H9 (cell line): ENCODE data around the gene POLE2. TPM values are rescaled to one million over a fixed set of nuclear protein-coding genes. Genes with fewer than 3 reads are reported as not detected.

Experiments used
- DNase-seq: peaks from one replicate; pipeline ENCODE4 v3.0.0-alpha.2; 2017
- H2AFZ ChIP-seq: one replicate; pipeline ENCODE4 v1.6.1; 2013; ENCODE audit warnings: mild to moderate bottlenecking, low read length, control low read depth, moderate library complexity
- H2AK5ac ChIP-seq: 2 replicates; pipeline ENCODE4 v1.6.1; 2013; ENCODE audit warnings: low read length, control low read depth, mixed read lengths; ENCODE audit not compliant: insufficient read length
- H2BK120ac ChIP-seq: one replicate; pipeline ENCODE4 v1.6.1; 2013; ENCODE audit warnings: low read depth, mild to moderate bottlenecking, low read length, control low read depth, inconsistent platforms; ENCODE audit not compliant: poor library complexity, severe bottlenecking
- H2BK12ac ChIP-seq: 2 replicates; pipeline ENCODE4 v1.6.1; 2013; ENCODE audit warnings: low read length, control low read depth, mixed read lengths, low read depth; ENCODE audit not compliant: insufficient read length
- H2BK15ac ChIP-seq: 2 replicates; pipeline ENCODE4 v1.6.1; 2013; ENCODE audit warnings: low read depth, low read length, control low read depth
- H2BK20ac ChIP-seq: one replicate; pipeline ENCODE4 v1.6.1; 2013; ENCODE audit warnings: low read depth, mild to moderate bottlenecking, low read length, control low read depth, inconsistent platforms; ENCODE audit not compliant: poor library complexity, severe bottlenecking
- H2BK5ac ChIP-seq: 2 replicates; pipeline ENCODE4 v1.6.1; 2013; ENCODE audit warnings: low read length, control low read depth, mixed read lengths; ENCODE audit not compliant: insufficient read length
- H3K14ac ChIP-seq: 2 replicates; pipeline ENCODE4 v1.6.1; 2013; ENCODE audit warnings: low read length, control low read depth; ENCODE audit not compliant: insufficient read depth
- H3K18ac ChIP-seq: 2 replicates; pipeline ENCODE4 v1.6.1; 2013; ENCODE audit warnings: low read depth, mild to moderate bottlenecking, mixed read lengths, low read length, control low read depth; ENCODE audit not compliant: insufficient read length
- H3K23ac ChIP-seq: 2 replicates; pipeline ENCODE4 v1.6.1; 2013; ENCODE audit warnings: low read length, control low read depth, mixed read lengths, low read depth; ENCODE audit not compliant: insufficient read length
- H3K23me2 ChIP-seq: 2 replicates; pipeline ENCODE4 v1.6.1; 2013; ENCODE audit warnings: low read depth, mild to moderate bottlenecking, mixed read lengths, low read length, control low read depth; ENCODE audit not compliant: insufficient read length, poor library complexity, severe bottlenecking
- H3K27ac ChIP-seq: 2 replicates; pipeline ENCODE4 v1.5.1; 2013; ENCODE audit warnings: low read length, control low read depth, mixed read lengths, low read depth; ENCODE audit not compliant: insufficient read length
- H3K27me3 ChIP-seq: 2 replicates; pipeline ENCODE4 v1.6.1; 2013; ENCODE audit warnings: low read length, control low read depth, inconsistent platforms; ENCODE audit not compliant: insufficient read depth
- H3K4ac ChIP-seq: 2 replicates; pipeline ENCODE4 v1.6.1; 2013; ENCODE audit warnings: low read depth, mild to moderate bottlenecking, control low read depth, inconsistent platforms, low read length, moderate library complexity
- H3K4me1 ChIP-seq: 2 replicates; pipeline ENCODE4 v1.6.1; 2013; ENCODE audit warnings: low read length, control low read depth, inconsistent platforms; ENCODE audit not compliant: insufficient read depth
- H3K4me2 ChIP-seq: 2 replicates; pipeline ENCODE4 v1.6.1; 2013; ENCODE audit warnings: low read length, control low read depth, mixed read lengths; ENCODE audit not compliant: insufficient read length, insufficient read depth
- H3K56ac ChIP-seq: 2 replicates; pipeline ENCODE4 v1.6.1; 2013; ENCODE audit warnings: low read depth, mild to moderate bottlenecking, mixed read lengths, low read length, control low read depth; ENCODE audit not compliant: insufficient read length
- H3K79me1 ChIP-seq: 2 replicates; pipeline ENCODE4 v1.6.1; 2013; ENCODE audit warnings: low read depth, mild to moderate bottlenecking, moderate library complexity, low read length, control low read depth, inconsistent platforms; ENCODE audit not compliant: insufficient read depth, poor library complexity, severe bottlenecking
- H3K79me2 ChIP-seq: 2 replicates; pipeline ENCODE4 v1.6.1; 2013; ENCODE audit warnings: low read length, control low read depth, inconsistent platforms; ENCODE audit not compliant: insufficient read depth
- H3K9ac ChIP-seq: 2 replicates; pipeline ENCODE4 v1.6.1; 2013; ENCODE audit warnings: low read length, control low read depth, mixed read lengths; ENCODE audit not compliant: insufficient read length; ENCODE audit errors: extremely low read depth
- H3K9me3 ChIP-seq: one replicate; pipeline ENCODE4 v1.6.1; 2013; ENCODE audit warnings: low read depth, low read length, inconsistent platforms; ENCODE audit not compliant: control insufficient read depth
- H3T11ph ChIP-seq: one replicate; pipeline ENCODE4 v1.6.1; 2013; ENCODE audit warnings: mild to moderate bottlenecking, low read length, control low read depth, inconsistent platforms
- H4K20me1 ChIP-seq: one replicate; pipeline ENCODE4 v1.6.1; 2013; ENCODE audit not compliant: control insufficient read depth, insufficient read length, insufficient read depth
- H4K5ac ChIP-seq: 2 replicates; pipeline ENCODE4 v1.6.1; 2013; ENCODE audit warnings: low read depth, mild to moderate bottlenecking, mixed read lengths, low read length, control low read depth; ENCODE audit not compliant: insufficient read length
- H4K8ac ChIP-seq: replicated peaks from 2 replicates; pipeline ENCODE4 v1.6.1; 2013; ENCODE audit warnings: low read length, control low read depth, mixed read lengths, low read depth; ENCODE audit not compliant: insufficient read length
- H4K91ac ChIP-seq: 2 replicates; pipeline ENCODE4 v1.6.1; 2013; ENCODE audit warnings: low read depth, mild to moderate bottlenecking, moderate library complexity, mixed read lengths, low read length, control low read depth; ENCODE audit not compliant: insufficient read length
- H3K27ac Mint-ChIP-seq, 3 experiments: 2 replicates in 2 of 3; 3 replicates in 1 of 3; pipeline ENCODE4 v1.8.0; 2020 to 2021; ENCODE audit warnings: mixed read lengths in 3 of 3, mild to moderate bottlenecking in 1 of 3, moderate library complexity in 1 of 3
- H3K27me3 Mint-ChIP-seq: 2 replicates; pipeline ENCODE4 v1.8.0; 2021; ENCODE audit warnings: low read depth, mild to moderate bottlenecking, moderate library complexity, mixed read lengths
- H3K36me3 Mint-ChIP-seq, 3 experiments: 2 replicates in 2 of 3; 3 replicates in 1 of 3; pipeline ENCODE4 v1.8.0; 2020 to 2021; ENCODE audit warnings: low read depth in 3 of 3, mixed read lengths in 3 of 3; ENCODE audit not compliant: insufficient read depth in 1 of 3
- H3K4me1 Mint-ChIP-seq, 2 experiments: 2 replicates each; pipeline ENCODE4 v1.8.0; 2020; ENCODE audit warnings: mixed read lengths in 2 of 2
- H3K4me3 Mint-ChIP-seq, 2 experiments: 2 replicates in 1 of 2; 3 replicates in 1 of 2; pipeline ENCODE4 v1.8.0; 2020 to 2021; ENCODE audit warnings: mild to moderate bottlenecking in 2 of 2, mixed read lengths in 2 of 2, moderate library complexity in 1 of 2
- H3K9me3 Mint-ChIP-seq, 2 experiments: 2 replicates in 1 of 2; 3 replicates in 1 of 2; pipeline ENCODE4 v1.8.0; 2020; ENCODE audit warnings: mild to moderate bottlenecking in 2 of 2, mixed read lengths in 2 of 2, moderate library complexity in 1 of 2
- WGBS: extraction: QIAGEN DNeasy Blood & Tissue Kit; methylation state at CpG from one replicate; pipeline ENCODE4 v1.1.7; 2013; ENCODE audit warnings: missing lambda C conversion rate, low lambda C conversion rate, mixed read lengths; ENCODE audit not compliant: insufficient read length; ENCODE audit errors: extremely low coverage; 5-methylcytosine and 5-hydroxymethylcytosine counted together
- total RNA-seq: library from RNA; stranded (reverse); gene quantifications from 2 replicates; pipeline ENCODE4 v1.2.1, GENCODE V29; 2021
- TF ChIP-seq, protein P1 (sequence below): fragments of 200-600 bp; sonication (generic); conservative IDR thresholded peaks from 3 replicates; pipeline ENCODE4 v1.8.0; 2021; ENCODE audit warnings: antibody characterized with exemption, mild to moderate bottlenecking

POLE2 gene
- total RNA-seq, 1 experiment from 2014 or later = 25.7 TPM

DNA sequence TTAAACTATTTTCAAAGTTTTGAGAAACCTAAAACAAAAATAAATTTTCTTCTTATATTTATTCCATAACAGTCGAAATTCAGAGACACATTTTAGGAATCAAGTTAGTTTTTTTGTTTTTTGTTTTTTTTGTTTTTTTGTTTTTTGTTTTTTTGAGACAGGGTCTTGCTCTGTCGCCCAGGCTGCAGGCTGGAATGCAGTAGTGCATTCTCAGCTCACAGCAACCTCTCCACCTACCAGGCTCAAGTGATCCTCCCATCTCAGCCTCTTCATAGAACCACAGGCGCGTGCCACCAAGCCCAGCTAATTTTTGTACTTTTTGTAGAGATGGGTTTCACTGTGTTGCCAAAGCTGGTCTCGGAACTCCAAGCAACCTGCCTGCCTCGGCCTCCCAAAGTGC, 34.5 kb downstream of the POLE2 start:
- Histone ChIP-seq H3K23me2 (no peaks in the 10 kb centered on the region), H3K4me2 (no peak overlapping the region), H2BK15ac (no peak overlapping the region), H3K18ac (no peak overlapping the region), H3K27ac (no peak overlapping the region), H4K91ac (no peak overlapping the region), H3T11ph (no peak overlapping the region), H3K9ac (no peak overlapping the region), H4K20me1 (no peaks in the 10 kb centered on the region), H3K27me3 (no peaks in the 10 kb centered on the region), H2BK12ac (no peak overlapping the region), H3K4ac (no peak overlapping the region), H2AFZ (no peak overlapping the region), H3K14ac (no peak overlapping the region), H2BK20ac (no peak overlapping the region), H3K4me1 (no peaks in the 10 kb centered on the region), H2BK5ac (no peak overlapping the region), H3K9me3 (no peaks in the 10 kb centered on the region), H3K56ac (no peak overlapping the region), H4K5ac (no peak overlapping the region), H2BK120ac (no peak overlapping the region), H3K79me1 (no peaks in the 10 kb centered on the region), H3K79me2 (no peaks in the 10 kb centered on the region), H2AK5ac (no peak overlapping the region), H3K23ac (no peak overlapping the region), H4K8ac (no peak overlapping the region)
- H3K4me1 Mint-ChIP-seq = no peaks in the 10 kb centered on the region
- TF ChIP-seq, protein P1, sequence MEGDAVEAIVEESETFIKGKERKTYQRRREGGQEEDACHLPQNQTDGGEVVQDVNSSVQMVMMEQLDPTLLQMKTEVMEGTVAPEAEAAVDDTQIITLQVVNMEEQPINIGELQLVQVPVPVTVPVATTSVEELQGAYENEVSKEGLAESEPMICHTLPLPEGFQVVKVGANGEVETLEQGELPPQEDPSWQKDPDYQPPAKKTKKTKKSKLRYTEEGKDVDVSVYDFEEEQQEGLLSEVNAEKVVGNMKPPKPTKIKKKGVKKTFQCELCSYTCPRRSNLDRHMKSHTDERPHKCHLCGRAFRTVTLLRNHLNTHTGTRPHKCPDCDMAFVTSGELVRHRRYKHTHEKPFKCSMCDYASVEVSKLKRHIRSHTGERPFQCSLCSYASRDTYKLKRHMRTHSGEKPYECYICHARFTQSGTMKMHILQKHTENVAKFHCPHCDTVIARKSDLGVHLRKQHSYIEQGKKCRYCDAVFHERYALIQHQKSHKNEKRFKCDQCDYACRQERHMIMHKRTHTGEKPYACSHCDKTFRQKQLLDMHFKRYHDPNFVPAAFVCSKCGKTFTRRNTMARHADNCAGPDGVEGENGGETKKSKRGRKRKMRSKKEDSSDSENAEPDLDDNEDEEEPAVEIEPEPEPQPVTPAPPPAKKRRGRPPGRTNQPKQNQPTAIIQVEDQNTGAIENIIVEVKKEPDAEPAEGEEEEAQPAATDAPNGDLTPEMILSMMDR = no peak
- no peak for DNase-seq
- H3K27me3 Mint-ChIP-seq = no peaks in the 10 kb centered on the region
- H3K36me3 Mint-ChIP-seq = peaks cover 6 to 28% (median 23%) of the 10 kb centered on the region in 3 experiments; a peak in 6 of 7 replicates
- no CpG with 5 or more reads among the region's 6 CpGs for WGBS
- no peaks in the 10 kb centered on the region for H3K9me3 Mint-ChIP-seq
- H3K27ac Mint-ChIP-seq = no peak overlapping the region; a peak in 1 of 7 replicates
- no peak overlapping the region for H3K4me3 Mint-ChIP-seq
